ENCODE measurements around the gene DLG5.

DLG5 gene

GRCh38 chr10:77894058-77894457 lies 32.5 kb downstream of the DLG5 start:
- no peaks in the 10 kb centered on the region for H3K36me3 ChIP-seq (ENCODE audit: control insufficient read depth, insufficient read depth, low read length)
- H3K4me1 ChIP-seq (ENCODE audit: control insufficient read depth, insufficient read depth, low read length), result peaks cover 16% of the 10 kb centered on the region
- no peak overlapping the region for H3K4me3 ChIP-seq (ENCODE audit: low read depth, low read length)
- H3K9me3 ChIP-seq (ENCODE audit: control insufficient read depth, insufficient read depth, low read length), result no peaks in the 10 kb centered on the region
- no peaks in the 10 kb centered on the region for H3K27me3 ChIP-seq (ENCODE audit: control insufficient read depth, insufficient read depth, low read length)
- no peak overlapping the region for H3K9ac ChIP-seq (ENCODE audit: low read depth, low read length)

- Histone ChIP-seq H3K4me3 (ENCODE audit: low read depth, low read length) (no peak overlapping the region), H3K4me1 (ENCODE audit: control insufficient read depth, insufficient read depth, low read length) (peaks cover 22% of the 10 kb centered on the region), H3K36me3 (ENCODE audit: control insufficient read depth, insufficient read depth, low read length) (no peaks in the 10 kb centered on the region), H3K27me3 (ENCODE audit: control insufficient read depth, insufficient read depth, low read length) (no peaks in the 10 kb centered on the region), H3K9ac (ENCODE audit: low read depth, low read length) (no peak overlapping the region), H3K9me3 (ENCODE audit: control insufficient read depth, insufficient read depth, low read length) (no peaks in the 10 kb centered on the region)
Observed at GRCh38 chr10:77893386-77893785, 33.2 kb downstream of the DLG5 start.

GRCh38 chr10:77892761-77893160 lies 33.8 kb downstream of the DLG5 start:
- Histone ChIP-seq H3K4me1 (ENCODE audit: control insufficient read depth, insufficient read depth, low read length) (peaks cover 28% of the 10 kb centered on the region), H3K36me3 (ENCODE audit: control insufficient read depth, insufficient read depth, low read length) (no peaks in the 10 kb centered on the region), H3K9me3 (ENCODE audit: control insufficient read depth, insufficient read depth, low read length) (no peaks in the 10 kb centered on the region), H3K9ac (ENCODE audit: low read depth, low read length) (no peak overlapping the region), H3K4me3 (ENCODE audit: low read depth, low read length) (no peak overlapping the region), H3K27me3 (ENCODE audit: control insufficient read depth, insufficient read depth, low read length) (no peaks in the 10 kb centered on the region)

GRCh38 chr10:77892021-77892739 lies 34.4 kb downstream of the DLG5 start:
- Histone ChIP-seq H3K4me1 (ENCODE audit: control insufficient read depth, insufficient read depth, low read length) (peaks cover 31% of the 10 kb centered on the region), H3K9ac (ENCODE audit: low read depth, low read length) (no peak overlapping the region), H3K27me3 (ENCODE audit: control insufficient read depth, insufficient read depth, low read length) (no peaks in the 10 kb centered on the region), H3K9me3 (ENCODE audit: control insufficient read depth, insufficient read depth, low read length) (no peaks in the 10 kb centered on the region), H3K36me3 (ENCODE audit: control insufficient read depth, insufficient read depth, low read length) (no peaks in the 10 kb centered on the region), H3K4me3 (ENCODE audit: low read depth, low read length) (no peak overlapping the region)

GRCh38 chr10:77890097-77890496 lies 36.5 kb downstream of the DLG5 start:
- peaks cover 31% of the 10 kb centered on the region for H3K4me1 ChIP-seq (ENCODE audit: control insufficient read depth, insufficient read depth, low read length)
- no peaks in the 10 kb centered on the region for H3K27me3 ChIP-seq (ENCODE audit: control insufficient read depth, insufficient read depth, low read length)
- no peaks in the 10 kb centered on the region for H3K9me3 ChIP-seq (ENCODE audit: control insufficient read depth, insufficient read depth, low read length)
- H3K9ac ChIP-seq (ENCODE audit: low read depth, low read length), result no peak overlapping the region
- no peaks in the 10 kb centered on the region for H3K36me3 ChIP-seq (ENCODE audit: control insufficient read depth, insufficient read depth, low read length)
- H3K4me3 ChIP-seq (ENCODE audit: low read depth, low read length), result no peak overlapping the region

- no peak overlapping the region for H3K4me3 ChIP-seq (ENCODE audit: low read depth, low read length)
- H3K27me3 ChIP-seq (ENCODE audit: control insufficient read depth, insufficient read depth, low read length), result no peaks in the 10 kb centered on the region
- H3K9ac ChIP-seq (ENCODE audit: low read depth, low read length), result no peak overlapping the region
- H3K36me3 ChIP-seq (ENCODE audit: control insufficient read depth, insufficient read depth, low read length), result no peaks in the 10 kb centered on the region
- H3K9me3 ChIP-seq (ENCODE audit: control insufficient read depth, insufficient read depth, low read length), result no peaks in the 10 kb centered on the region
- H3K4me1 ChIP-seq (ENCODE audit: control insufficient read depth, insufficient read depth, low read length), result peaks cover 31% of the 10 kb centered on the region
Observed at GRCh38 chr10:77889277-77889903, 37.2 kb downstream of the DLG5 start.

GRCh38 chr10:77888356-77888703 lies 38.2 kb downstream of the DLG5 start:
- Histone ChIP-seq H3K9me3 (ENCODE audit: control insufficient read depth, insufficient read depth, low read length) (no peaks in the 10 kb centered on the region), H3K4me3 (ENCODE audit: low read depth, low read length) (no peak overlapping the region), H3K36me3 (ENCODE audit: control insufficient read depth, insufficient read depth, low read length) (no peaks in the 10 kb centered on the region), H3K4me1 (ENCODE audit: control insufficient read depth, insufficient read depth, low read length) (peaks cover 27% of the 10 kb centered on the region), H3K9ac (ENCODE audit: low read depth, low read length) (no peak overlapping the region), H3K27me3 (ENCODE audit: control insufficient read depth, insufficient read depth, low read length) (no peaks in the 10 kb centered on the region)

- H3K27me3 ChIP-seq (ENCODE audit: control insufficient read depth, insufficient read depth, low read length), result no peaks in the 10 kb centered on the region
- no peak overlapping the region for H3K4me3 ChIP-seq (ENCODE audit: low read depth, low read length)
- H3K36me3 ChIP-seq (ENCODE audit: control insufficient read depth, insufficient read depth, low read length), result no peaks in the 10 kb centered on the region
- no peak overlapping the region for H3K9ac ChIP-seq (ENCODE audit: low read depth, low read length)
- peaks cover 31% of the 10 kb centered on the region for H3K4me1 ChIP-seq (ENCODE audit: control insufficient read depth, insufficient read depth, low read length)
- H3K9me3 ChIP-seq (ENCODE audit: control insufficient read depth, insufficient read depth, low read length), result no peaks in the 10 kb centered on the region
Observed at GRCh38 chr10:77887631-77888355, 38.8 kb downstream of the DLG5 start.

- Histone ChIP-seq H3K27me3 (ENCODE audit: control insufficient read depth, insufficient read depth, low read length) (no peaks in the 10 kb centered on the region), H3K4me1 (ENCODE audit: control insufficient read depth, insufficient read depth, low read length) (peaks cover 32% of the 10 kb centered on the region), H3K4me3 (ENCODE audit: low read depth, low read length) (no peak overlapping the region), H3K36me3 (ENCODE audit: control insufficient read depth, insufficient read depth, low read length) (no peaks in the 10 kb centered on the region), H3K9me3 (ENCODE audit: control insufficient read depth, insufficient read depth, low read length) (no peaks in the 10 kb centered on the region), H3K9ac (ENCODE audit: low read depth, low read length) (no peak overlapping the region)
Observed at GRCh38 chr10:77886795-77887355, 39.7 kb downstream of the DLG5 start.

- Histone ChIP-seq H3K36me3 (ENCODE audit: control insufficient read depth, insufficient read depth, low read length) (no peaks in the 10 kb centered on the region), H3K27me3 (ENCODE audit: control insufficient read depth, insufficient read depth, low read length) (no peaks in the 10 kb centered on the region), H3K4me3 (ENCODE audit: low read depth, low read length) (no peak overlapping the region), H3K4me1 (ENCODE audit: control insufficient read depth, insufficient read depth, low read length) (peaks cover 21% of the 10 kb centered on the region), H3K9me3 (ENCODE audit: control insufficient read depth, insufficient read depth, low read length) (no peaks in the 10 kb centered on the region), H3K9ac (ENCODE audit: low read depth, low read length) (no peak overlapping the region)
Observed at GRCh38 chr10:77884181-77884580, 42.4 kb downstream of the DLG5 start.

- Histone ChIP-seq H3K27me3 (ENCODE audit: control insufficient read depth, insufficient read depth, low read length) (no peaks in the 10 kb centered on the region), H3K4me3 (ENCODE audit: low read depth, low read length) (no peak overlapping the region), H3K9me3 (ENCODE audit: control insufficient read depth, insufficient read depth, low read length) (no peaks in the 10 kb centered on the region), H3K9ac (ENCODE audit: low read depth, low read length) (no peak overlapping the region), H3K36me3 (ENCODE audit: control insufficient read depth, insufficient read depth, low read length) (no peaks in the 10 kb centered on the region), H3K4me1 (ENCODE audit: control insufficient read depth, insufficient read depth, low read length) (peaks cover 13% of the 10 kb centered on the region)
Observed at GRCh38 chr10:77881636-77882035, 44.9 kb downstream of the DLG5 start.
